Stimulated activated naive B cell treated with anti-CD40 and anti-IgM and Interleukin-4, amounts not matched to agents 10 μg/mL and 1 μg/mL and 100 μg/mL, for 72 hours (primary cell): Measurements from ENCODE around the gene RERE.

Experiments used
- ATAC-seq, 2 donors: fragments of 150-1000 bp; cut with Tn5 transposase; replicated peaks; 2 replicates each; pipeline ENCODE4 v1.10.0; 2021; ENCODE audit warnings: moderate library complexity in 1 of 2
- DNase-seq: peaks from one replicate; pipeline ENCODE4 v3.0.0; 2021
- H3K27ac Mint-ChIP-seq: one replicate; pipeline ENCODE4 v1.8.0; 2022; ENCODE audit warnings: mild to moderate bottlenecking, mixed read lengths
- H3K27me3 Mint-ChIP-seq, 2 donors: one replicate each; pipeline ENCODE4 v1.8.0; 2022; ENCODE audit warnings: mixed read lengths in 2 of 2
- H3K36me3 Mint-ChIP-seq, 2 donors: one replicate each; pipeline ENCODE4 v1.8.0; 2022; ENCODE audit warnings: mixed read lengths in 2 of 2, mild to moderate bottlenecking in 1 of 2
- H3K4me1 Mint-ChIP-seq, 2 donors: one replicate each; pipeline ENCODE4 v1.8.0; 2022; ENCODE audit warnings: mixed read lengths in 2 of 2, mild to moderate bottlenecking in 1 of 2
- H3K4me3 Mint-ChIP-seq, 2 donors: one replicate each; pipeline ENCODE4 v1.8.0; 2022; ENCODE audit warnings: mild to moderate bottlenecking in 2 of 2, mixed read lengths in 2 of 2, moderate library complexity in 1 of 2
- H3K9me3 Mint-ChIP-seq, 2 donors: one replicate each; pipeline ENCODE4 v1.8.0; 2022; ENCODE audit warnings: mixed read lengths in 2 of 2, mild to moderate bottlenecking in 1 of 2

RERE gene

GRCh38 chr1:8767006-8767405 lies 50.4 kb downstream of the RERE start:
- DNase-seq (no peak), ATAC-seq (no peak)
- H3K27ac Mint-ChIP-seq, result no peak overlapping the region
- H3K27me3 Mint-ChIP-seq, result no peaks in the 10 kb centered on the region
- H3K4me3 Mint-ChIP-seq, result no peak overlapping the region
- no peaks in the 10 kb centered on the region for H3K9me3 Mint-ChIP-seq
- peaks cover 4 to 6% of the 10 kb centered on the region in 2 donors for H3K36me3 Mint-ChIP-seq
- H3K4me1 Mint-ChIP-seq, result peaks cover 16 to 32% of the 10 kb centered on the region in 2 donors

- no peak overlapping the region for H3K4me3 Mint-ChIP-seq
- H3K4me1 Mint-ChIP-seq, result peaks cover 21 to 40% of the 10 kb centered on the region in 2 donors
- H3K36me3 Mint-ChIP-seq, result peaks cover 8 to 17% of the 10 kb centered on the region in 2 donors
- H3K27ac Mint-ChIP-seq, result no peak overlapping the region
- no peaks in the 10 kb centered on the region for H3K9me3 Mint-ChIP-seq
- DNase-seq (no peak), ATAC-seq (no peak)
- H3K27me3 Mint-ChIP-seq, result no peaks in the 10 kb centered on the region
Observed at GRCh38 chr1:8765198-8765597, 52.2 kb downstream of the RERE start.

- Mint-ChIP-seq H3K27me3 (no peaks in the 10 kb centered on the region), H3K36me3 (peaks cover 9 to 17% of the 10 kb centered on the region in 2 donors), H3K27ac (peak overlapping the region; percentile 47), H3K9me3 (no peaks in the 10 kb centered on the region), H3K4me1 (peaks cover 21 to 40% of the 10 kb centered on the region in 2 donors), H3K4me3 (peak overlapping the region; percentile 5 to 22)
- ATAC-seq, result peak; percentile 26 to 49
- no peak for DNase-seq
Observed at GRCh38 chr1:8764293-8764937, 53.0 kb downstream of the RERE start.

GRCh38 chr1:8763888-8764287 lies 53.6 kb downstream of the RERE start:
- H3K27me3 Mint-ChIP-seq, result no peaks in the 10 kb centered on the region
- H3K27ac Mint-ChIP-seq, result peak overlapping the region; percentile 47
- ATAC-seq (peak; percentile 78 to 82), DNase-seq (peak; percentile 1)
- H3K4me1 Mint-ChIP-seq, result peaks cover 21 to 40% of the 10 kb centered on the region in 2 donors
- peak overlapping the region; percentile 5 to 22 for H3K4me3 Mint-ChIP-seq
- H3K9me3 Mint-ChIP-seq, result no peaks in the 10 kb centered on the region
- peaks cover 9 to 17% of the 10 kb centered on the region in 2 donors for H3K36me3 Mint-ChIP-seq

GRCh38 chr1:8754993-8755392 lies 62.4 kb downstream of the RERE start:
- Mint-ChIP-seq H3K4me1 (peaks cover 3 to 18% of the 10 kb centered on the region in 2 donors), H3K27ac (no peak overlapping the region), H3K36me3 (peaks cover 4 to 6% of the 10 kb centered on the region in 2 donors), H3K4me3 (no peak overlapping the region), H3K9me3 (no peaks in the 10 kb centered on the region), H3K27me3 (no peaks in the 10 kb centered on the region)
- DNase-seq (no peak), ATAC-seq (no peak)

GRCh38 chr1:8754247-8754650 lies 63.2 kb downstream of the RERE start:
- Mint-ChIP-seq H3K36me3 (peaks cover 9 to 10% of the 10 kb centered on the region in 2 donors), H3K9me3 (no peaks in the 10 kb centered on the region), H3K27me3 (no peaks in the 10 kb centered on the region), H3K27ac (no peak overlapping the region), H3K4me1 (peaks cover 3 to 18% of the 10 kb centered on the region in 2 donors), H3K4me3 (no peak overlapping the region)
- ATAC-seq (no peak), DNase-seq (no peak)

- Mint-ChIP-seq H3K27ac (no peak overlapping the region), H3K27me3 (no peaks in the 10 kb centered on the region), H3K4me1 (peaks cover 3 to 18% of the 10 kb centered on the region in 2 donors), H3K4me3 (no peak overlapping the region), H3K36me3 (peaks cover 9 to 11% of the 10 kb centered on the region in 2 donors), H3K9me3 (no peaks in the 10 kb centered on the region)
- no peak for ATAC-seq
- no peak for DNase-seq
Observed at GRCh38 chr1:8753736-8754135, 63.7 kb downstream of the RERE start.

GRCh38 chr1:8752921-8753713 lies 64.3 kb downstream of the RERE start:
- Mint-ChIP-seq H3K27ac (no peak overlapping the region), H3K4me1 (peaks cover 5 to 18% of the 10 kb centered on the region in 2 donors), H3K36me3 (peaks cover 9 to 17% of the 10 kb centered on the region in 2 donors), H3K9me3 (no peaks in the 10 kb centered on the region), H3K4me3 (no peak overlapping the region), H3K27me3 (no peaks in the 10 kb centered on the region)
- DNase-seq (no peak), ATAC-seq (no peak)

GRCh38 chr1:8752411-8752810 lies 65.0 kb downstream of the RERE start:
- no peaks in the 10 kb centered on the region for H3K27me3 Mint-ChIP-seq
- no peak overlapping the region for H3K27ac Mint-ChIP-seq
- peaks cover 9 to 18% of the 10 kb centered on the region in 2 donors for H3K36me3 Mint-ChIP-seq
- H3K4me3 Mint-ChIP-seq, result no peak overlapping the region
- no peaks in the 10 kb centered on the region for H3K9me3 Mint-ChIP-seq
- H3K4me1 Mint-ChIP-seq, result peaks cover 5 to 18% of the 10 kb centered on the region in 2 donors
- no peak for DNase-seq
- no peak for ATAC-seq

GRCh38 chr1:8751984-8752383 lies 65.5 kb downstream of the RERE start:
- Mint-ChIP-seq H3K27me3 (no peaks in the 10 kb centered on the region), H3K4me1 (peaks cover 5 to 22% of the 10 kb centered on the region in 2 donors), H3K27ac (no peak overlapping the region), H3K36me3 (peaks cover 9 to 18% of the 10 kb centered on the region in 2 donors), H3K9me3 (no peaks in the 10 kb centered on the region), H3K4me3 (no peak overlapping the region)
- ATAC-seq (no peak), DNase-seq (no peak)

GRCh38 chr1:8747879-8748825 lies 69.3 kb downstream of the RERE start:
- H3K4me3 Mint-ChIP-seq, result no peak overlapping the region
- no peak for ATAC-seq

GRCh38 chr1:8746554-8746953 lies 70.9 kb downstream of the RERE start:
- peaks cover 0 to 1% of the 10 kb centered on the region in 2 donors for H3K9me3 Mint-ChIP-seq
- H3K27me3 Mint-ChIP-seq, result no peaks in the 10 kb centered on the region
- ATAC-seq, result no peak
- H3K36me3 Mint-ChIP-seq, result peaks cover 13 to 20% of the 10 kb centered on the region in 2 donors
- peaks cover 9 to 27% of the 10 kb centered on the region in 2 donors for H3K4me1 Mint-ChIP-seq
- DNase-seq, result no peak
- H3K4me3 Mint-ChIP-seq, result no peak overlapping the region
- H3K27ac Mint-ChIP-seq, result no peak overlapping the region

More at GRCh38 chr1:8747879-8748825, 69.3 kb downstream of the RERE start:
- Mint-ChIP-seq H3K36me3 (peaks cover 13 to 19% of the 10 kb centered on the region in 2 donors), H3K4me1 (peaks cover 6 to 22% of the 10 kb centered on the region in 2 donors), H3K9me3 (peaks cover 0 to 1% of the 10 kb centered on the region in 2 donors), H3K27ac (no peak overlapping the region), H3K27me3 (no peaks in the 10 kb centered on the region)
- DNase-seq, result no peak

GRCh38 chr1:8745749-8746390 lies 71.6 kb downstream of the RERE start:
- no peak for DNase-seq
- Mint-ChIP-seq H3K36me3 (peaks cover 18 to 26% of the 10 kb centered on the region in 2 donors), H3K4me1 (peaks cover 9 to 27% of the 10 kb centered on the region in 2 donors), H3K4me3 (no peak overlapping the region), H3K27ac (no peak overlapping the region), H3K9me3 (peaks cover 0 to 3% of the 10 kb centered on the region in 2 donors), H3K27me3 (no peaks in the 10 kb centered on the region)
- no peak for ATAC-seq
